GM21390 (cell line): ENCODE results near the gene RAD23B.

Source experiments
- ATAC-seq: cut with Tn5 transposase; IDR thresholded peaks from one replicate; pipeline ENCODE4 v1.9.1; 2021; ENCODE audit not compliant: unreplicated experiment

Gene RAD23B

GRCh38 chr9:107333363-107333762, 50.3 kb downstream of the RAD23B start:
- no peak for ATAC-seq

- no peak for ATAC-seq
These were observed 51.2 kb downstream of the RAD23B start for GRCh38 chr9:107334103-107334776.

- no peak for ATAC-seq
These were observed 52.3 kb downstream of the RAD23B start for GRCh38 chr9:107335331-107335730.

GRCh38 chr9:107336718-107337360, 53.8 kb downstream of the RAD23B start:
- no peak for ATAC-seq

GRCh38 chr9:107337676-107338590, 54.9 kb downstream of the RAD23B start:
- no peak for ATAC-seq

GRCh38 chr9:107338911-107339659, 56.0 kb downstream of the RAD23B start:
- no peak for ATAC-seq

GRCh38 chr9:107340920-107341632, 58.0 kb downstream of the RAD23B start:
- peak; percentile 85 for ATAC-seq

- ATAC-seq = no peak
These were observed 59.5 kb downstream of the RAD23B start for GRCh38 chr9:107342476-107343161.

- no peak for ATAC-seq
These were observed 62.2 kb downstream of the RAD23B start for GRCh38 chr9:107345327-107345726.

GRCh38 chr9:107348836-107349235, 65.8 kb downstream of the RAD23B start:
- ATAC-seq = no peak

- no peak for ATAC-seq
These were observed 67.4 kb downstream of the RAD23B start for GRCh38 chr9:107350443-107350842.

- ATAC-seq = no peak
These were observed 68.4 kb downstream of the RAD23B start for GRCh38 chr9:107351382-107352045.

GRCh38 chr9:107355394-107355793, 72.3 kb downstream of the RAD23B start:
- no peak for ATAC-seq

- ATAC-seq = no peak
These were observed 75.9 kb downstream of the RAD23B start for GRCh38 chr9:107358986-107359385.

- no peak for ATAC-seq
These were observed 77.0 kb downstream of the RAD23B start for GRCh38 chr9:107360098-107360497.

- no peak for ATAC-seq
These were observed 78.7 kb downstream of the RAD23B start for GRCh38 chr9:107361816-107362215.

- no peak for ATAC-seq
These were observed 80.6 kb downstream of the RAD23B start for GRCh38 chr9:107363516-107364152.

- no peak for ATAC-seq
These were observed 84.8 kb downstream of the RAD23B start for GRCh38 chr9:107367727-107368502.
